Right renal cortex interstitium (tissue), 3 donors: ENCODE measurements around the gene AOPEP. TPM values are rescaled to one million over a fixed set of nuclear protein-coding genes. Genes with fewer than 3 reads are reported as not detected.

Experiments used
- DNase-seq, 3 donors: peaks; one replicate each; pipeline ENCODE4 v3.0.0-alpha.2; 2013; ENCODE audit warnings: low read depth in 3 of 3, low spot score in 2 of 3
- polyA plus RNA-seq, 3 donors: library from polyadenylated mRNA; unstranded; fragments of 120-200 nt; gene quantifications; one replicate each; pipeline ENCODE4 v1.2.1, GENCODE V29; 2013; ENCODE audit not compliant: insufficient read length in 3 of 3

Gene AOPEP
- polyA plus RNA-seq, 3 donors = 47.3 to 58.7 (median 51.8) TPM

DNA sequence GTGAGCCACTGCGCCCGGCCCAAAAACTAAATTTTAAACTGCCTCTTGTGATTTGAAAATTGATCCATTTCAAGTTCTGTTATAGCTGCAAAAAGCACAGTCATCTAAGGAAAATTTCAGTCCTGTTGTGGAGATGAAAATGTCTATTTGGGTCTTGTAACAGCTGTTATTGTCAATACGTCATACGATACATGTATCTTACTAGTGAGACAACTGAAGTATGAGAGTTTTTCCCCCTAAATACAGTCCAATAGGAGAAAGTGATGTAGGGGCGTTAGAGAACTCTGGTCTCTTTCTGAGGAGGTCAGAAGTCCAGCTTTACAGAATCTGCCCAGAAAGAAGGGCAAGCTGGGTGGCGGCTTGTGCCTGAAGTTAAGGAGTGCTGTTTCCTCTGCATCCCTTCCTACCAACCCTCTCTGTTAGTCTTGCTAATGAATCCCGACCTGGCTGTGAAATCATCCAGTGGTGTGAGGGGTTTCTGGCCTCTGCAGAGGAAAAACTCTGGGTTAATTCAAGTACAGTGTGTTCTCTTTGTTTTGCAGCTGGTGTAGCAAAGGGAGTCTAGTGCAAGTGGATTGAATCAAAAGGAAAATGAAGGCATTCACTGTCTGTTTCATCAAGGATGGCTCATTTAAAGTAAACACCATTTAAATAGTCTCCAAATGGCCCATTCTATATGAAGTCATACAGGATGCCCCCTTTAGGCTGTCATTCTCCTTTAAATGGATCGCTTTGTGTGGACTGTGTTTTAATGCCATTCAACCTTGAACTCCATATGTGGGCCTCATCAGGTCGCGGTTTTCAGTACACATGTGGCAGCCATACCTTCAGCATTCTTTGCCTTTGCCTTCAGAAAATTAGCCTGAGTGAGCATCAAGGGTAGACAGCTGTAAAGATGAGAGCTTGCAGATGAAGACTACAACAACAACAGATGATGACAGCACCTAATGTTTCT, 59.0 kb downstream of the AOPEP start:
- DNase-seq = no peak

DNA sequence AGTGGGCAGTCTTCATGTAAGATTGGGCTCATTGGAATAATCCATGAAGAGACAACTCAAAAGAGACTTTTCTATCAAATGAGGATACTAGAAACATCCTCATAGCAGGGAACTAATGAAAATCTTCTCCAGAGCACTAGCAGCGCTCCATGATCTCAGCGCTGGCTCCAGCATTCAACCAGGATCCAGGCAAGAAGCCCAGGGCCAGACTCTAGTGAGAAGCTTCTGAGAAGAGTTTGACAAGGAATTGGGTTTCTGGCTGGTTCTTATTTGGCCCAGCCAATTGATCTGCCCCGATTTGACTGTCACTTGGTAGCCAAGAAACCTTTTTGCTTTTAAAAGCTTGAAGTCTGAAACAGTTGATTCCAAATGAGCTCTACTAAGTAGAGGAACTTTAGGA, 60.1 kb downstream of the AOPEP start:
- DNase-seq = no peak

DNA sequence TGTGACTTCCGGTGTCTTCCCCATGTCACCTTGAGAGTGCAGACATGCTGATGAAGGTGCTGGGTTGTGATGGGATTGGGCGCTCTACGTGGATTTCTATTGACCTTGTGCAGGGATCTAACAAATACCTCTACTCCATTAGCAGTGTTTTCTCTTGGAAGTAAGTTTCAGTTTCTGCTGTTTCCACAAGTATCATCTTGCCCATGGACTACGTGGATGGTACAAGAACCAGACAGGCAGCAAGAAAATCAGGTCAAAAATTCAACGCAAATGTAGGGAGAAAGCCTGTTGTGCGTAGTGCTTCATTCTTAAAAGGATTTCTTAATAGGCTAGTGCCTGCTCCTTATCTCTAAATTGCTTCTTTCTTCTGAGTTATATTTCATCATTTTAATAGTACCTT, 60.8 kb downstream of the AOPEP start:
- DNase-seq = no peak

DNA sequence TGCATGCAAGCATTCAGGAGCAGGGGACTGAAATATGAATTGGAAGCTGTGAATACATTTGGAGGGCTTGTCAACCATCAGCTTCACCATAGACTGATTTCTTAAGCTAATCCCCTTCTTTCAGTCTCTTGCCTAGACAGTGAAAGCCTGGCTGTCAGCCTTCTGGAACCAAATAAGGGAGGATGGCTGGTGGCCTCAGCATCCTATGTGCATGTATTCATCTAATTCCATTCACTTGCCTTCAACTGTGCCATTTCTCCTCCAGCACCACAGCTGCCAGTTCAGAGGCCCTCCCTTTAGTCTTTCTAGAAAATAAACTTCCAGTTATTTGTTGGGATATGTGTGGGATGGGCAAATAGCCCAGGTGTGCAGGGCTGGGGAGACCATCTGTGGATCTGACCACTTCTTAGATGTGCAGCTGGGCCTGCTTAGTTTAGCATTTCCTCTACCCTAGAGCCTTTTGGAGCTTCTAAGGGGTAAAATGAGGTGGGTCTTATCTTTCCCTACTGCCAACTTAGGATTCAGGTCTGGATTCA, 62.1 kb downstream of the AOPEP start:
- DNase-seq = no peak

DNA sequence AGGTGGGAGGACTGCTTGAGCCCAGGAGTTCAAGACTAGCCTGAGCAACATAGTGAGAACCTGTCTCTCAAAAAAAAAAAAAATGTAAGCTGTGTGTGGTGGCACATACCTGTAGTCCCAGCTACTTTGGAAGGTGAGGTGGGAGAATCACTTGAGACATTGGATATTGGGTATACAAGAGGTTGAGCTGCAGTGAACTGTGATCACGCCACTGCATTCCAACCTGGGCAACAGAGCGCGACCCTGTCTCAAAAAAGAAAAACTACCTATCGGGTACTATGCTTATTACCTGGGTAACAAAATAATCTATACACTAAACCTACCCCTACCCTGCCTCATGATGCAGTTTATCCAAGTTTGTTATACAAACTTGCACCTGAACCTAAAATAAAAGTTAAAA, 64.9 kb downstream of the AOPEP start:
- no peak for DNase-seq

- DNase-seq = no peak
Observed at GRCh38 chr9:94792511-94792910, 66.0 kb downstream of the AOPEP start.

DNA sequence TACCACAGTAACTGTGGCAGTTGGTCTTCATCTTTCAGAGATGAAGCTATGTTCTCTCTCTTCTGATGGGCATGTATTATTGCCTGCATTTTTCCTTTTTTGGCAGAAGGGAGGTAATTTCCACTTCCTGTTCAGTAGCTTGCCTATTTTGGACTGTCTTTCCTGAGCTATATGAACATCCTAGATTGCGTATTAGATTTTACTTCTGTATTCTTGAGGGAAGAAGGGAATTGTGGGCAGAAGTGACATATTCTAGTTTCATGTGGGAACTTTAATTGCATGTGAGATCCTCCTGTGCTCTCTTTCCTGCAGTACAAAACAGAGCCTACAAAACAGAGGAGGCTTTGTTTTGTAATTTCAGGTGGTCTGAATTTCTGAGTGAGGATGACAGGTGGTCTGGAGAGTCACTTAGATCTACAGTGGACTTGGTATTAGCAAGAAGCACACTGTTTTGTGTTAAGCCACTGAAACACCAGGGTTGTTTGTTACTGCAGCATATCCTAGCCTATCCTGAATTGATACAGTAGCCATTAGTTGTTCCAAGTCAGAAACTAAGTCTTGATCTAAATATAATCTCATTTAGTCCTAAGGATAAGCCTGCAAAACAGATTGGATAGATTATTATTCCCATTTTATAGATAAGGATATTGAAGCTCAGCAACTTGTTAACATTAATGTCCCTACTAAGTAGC, 68.1 kb downstream of the AOPEP start:
- no peak for DNase-seq

DNA sequence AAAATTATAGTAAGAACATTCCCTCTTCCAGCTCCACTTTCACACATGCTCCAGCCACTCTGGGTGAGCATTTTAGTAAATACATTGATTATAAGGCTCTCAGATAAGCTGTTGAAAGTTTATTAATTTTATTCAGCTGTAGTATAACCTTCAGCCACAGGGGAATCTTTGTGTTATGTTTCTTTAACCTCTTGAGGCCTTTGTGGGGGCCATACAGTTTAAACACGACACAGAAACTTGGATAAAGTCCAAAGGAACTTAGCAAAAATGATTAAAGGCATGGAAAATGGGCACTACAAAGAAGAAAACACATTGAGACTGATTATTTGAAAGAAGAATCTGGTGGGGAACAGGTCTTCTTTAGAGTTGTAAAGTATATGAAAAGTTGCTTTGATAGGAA, 70.2 kb downstream of the AOPEP start:
- no peak for DNase-seq

DNA sequence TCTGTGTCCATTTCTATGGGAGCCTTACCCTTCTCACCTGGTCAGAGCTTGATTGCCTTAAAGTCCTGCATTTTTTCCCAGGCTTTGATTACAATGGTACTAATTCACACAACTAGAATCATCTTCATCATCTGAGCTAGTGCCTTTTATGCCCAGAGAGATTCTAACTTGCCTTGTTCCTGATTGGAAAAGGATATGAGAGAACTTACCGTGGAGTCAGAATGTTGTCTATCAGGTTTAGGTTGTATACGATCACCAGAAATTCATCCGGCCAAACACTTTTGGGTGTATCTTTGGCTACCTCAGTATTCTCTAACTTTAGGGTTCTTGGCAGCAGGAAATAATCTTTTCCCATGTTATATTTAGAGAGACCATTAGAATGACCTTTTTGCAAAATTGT, 71.7 kb downstream of the AOPEP start:
- no peak for DNase-seq

DNA sequence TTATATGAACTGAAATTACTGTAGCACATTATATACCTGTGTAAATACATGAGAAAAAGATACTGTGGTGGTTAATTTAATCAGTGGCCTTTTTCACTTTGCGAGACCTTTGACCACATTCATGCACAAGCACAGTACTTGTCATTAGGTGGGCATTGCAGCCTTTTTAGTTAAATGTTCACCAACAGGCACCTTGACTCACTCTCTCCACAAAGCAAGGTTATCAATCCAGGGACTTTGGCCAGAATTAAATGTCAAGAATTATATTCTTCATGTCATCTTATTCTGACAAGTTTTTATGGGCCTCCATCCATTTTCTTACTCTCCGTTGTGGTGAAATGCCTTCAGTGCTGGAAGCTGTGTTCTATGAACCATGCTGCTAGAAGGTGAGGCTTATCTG, 72.2 kb downstream of the AOPEP start:
- DNase-seq = no peak

- no peak for DNase-seq
Observed at GRCh38 chr9:94799578-94800264, 73.2 kb downstream of the AOPEP start.

GRCh38 chr9:94800424-94801117, 74.1 kb downstream of the AOPEP start:
- DNase-seq = no peak

DNA sequence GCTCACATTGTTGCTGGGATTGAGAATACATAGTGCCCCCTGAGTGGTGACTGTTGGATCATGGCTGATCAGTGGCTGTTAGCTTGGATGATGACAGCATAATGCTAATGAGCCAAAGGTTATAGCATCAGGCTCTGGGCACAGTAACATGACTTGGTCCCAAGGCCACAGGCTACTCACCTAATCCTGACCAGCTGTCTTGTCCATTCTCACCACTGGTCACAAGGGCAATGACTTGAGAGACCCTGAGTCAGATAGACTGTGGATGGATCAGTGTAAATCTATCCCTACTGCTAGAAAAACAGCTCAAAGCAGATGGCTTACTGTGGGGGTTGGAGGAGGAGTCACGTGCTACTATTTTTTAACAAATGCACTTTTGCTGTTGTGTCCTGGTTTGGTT, 74.7 kb downstream of the AOPEP start:
- no peak for DNase-seq

DNA sequence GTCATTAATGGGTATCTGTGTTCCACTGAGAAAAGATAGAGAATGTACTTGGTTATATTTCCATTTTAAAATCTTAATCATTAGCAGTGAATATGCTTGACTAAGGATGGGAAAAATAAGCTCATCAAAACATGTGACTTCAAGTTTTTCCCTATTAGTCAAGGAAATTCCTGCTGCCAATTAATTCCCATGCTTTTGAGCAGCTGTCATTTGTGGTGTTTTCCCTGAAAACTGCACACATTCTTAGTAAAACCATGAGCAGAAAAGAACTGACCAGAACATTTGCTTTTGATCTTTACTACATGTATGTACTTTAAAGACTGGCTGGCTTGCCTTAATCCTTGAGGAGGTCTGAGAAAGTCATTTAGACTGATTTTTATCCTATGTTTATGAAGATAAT, 75.2 kb downstream of the AOPEP start:
- no peak for DNase-seq

- DNase-seq = no peak
Observed at GRCh38 chr9:94802251-94802650, 75.8 kb downstream of the AOPEP start.

DNA sequence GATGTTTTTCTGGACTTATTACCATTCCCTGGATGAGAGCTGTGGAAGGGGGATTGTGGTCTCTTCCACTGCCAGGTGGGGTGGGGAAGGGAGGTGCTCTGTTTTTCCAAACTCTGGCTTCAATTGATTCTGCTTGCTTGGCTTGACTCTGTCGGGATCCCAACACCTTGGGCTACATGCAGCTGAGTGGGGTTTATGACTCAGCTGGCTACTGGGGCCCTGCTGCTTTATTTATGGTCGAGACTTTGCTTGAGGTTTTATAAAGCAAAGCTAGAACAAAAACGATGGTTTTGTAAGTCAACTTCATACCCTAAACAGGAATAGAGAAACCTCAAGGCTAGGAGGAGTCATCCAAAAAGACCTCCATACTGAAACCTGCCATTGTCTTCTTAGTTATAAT, 76.3 kb downstream of the AOPEP start:
- no peak for DNase-seq

DNA sequence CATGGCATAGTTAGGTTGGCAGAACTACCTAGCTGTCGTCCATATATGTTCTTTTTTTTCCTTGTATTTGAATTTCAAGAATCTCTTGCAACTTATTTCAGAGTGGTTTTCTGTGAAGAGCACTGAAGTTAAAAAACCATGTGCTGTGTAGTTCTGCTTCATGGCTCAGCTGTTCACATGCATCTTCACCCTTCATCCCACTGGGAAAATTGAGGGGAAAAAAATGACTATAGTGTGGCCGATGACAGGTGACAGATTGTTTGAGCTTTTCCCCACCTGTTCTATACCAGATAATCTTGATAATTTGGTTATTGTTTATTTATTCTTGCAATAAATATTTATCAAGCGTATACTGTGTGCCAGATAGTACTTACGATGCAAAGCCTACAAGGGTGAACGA, 77.8 kb downstream of the AOPEP start:
- DNase-seq = no peak

- no peak for DNase-seq
Observed at GRCh38 chr9:94805051-94805489, 78.6 kb downstream of the AOPEP start.

- no peak for DNase-seq
Observed at GRCh38 chr9:94805585-94805984, 79.1 kb downstream of the AOPEP start.

GRCh38 chr9:94806307-94806893, 79.9 kb downstream of the AOPEP start:
- DNase-seq = no peak
